Activated CD4-positive, alpha-beta T cell treated with anti-CD3 and anti-CD28 coated beads for 24 hours (primary cell): ENCODE data around the gene ARHGAP9.
"Not testable (repeated sequence)": the region's sequence is repeated elsewhere in the genome, so short reads cannot be mapped to it uniquely, and the experiment has no call there.

ENCODE experiments used
- DNase-seq, 2 donors: peaks; one replicate each; pipeline ENCODE4 v3.0.0-alpha.2; 2020; ENCODE audit warnings: low read depth in 2 of 2

The ARHGAP9 gene

DNA sequence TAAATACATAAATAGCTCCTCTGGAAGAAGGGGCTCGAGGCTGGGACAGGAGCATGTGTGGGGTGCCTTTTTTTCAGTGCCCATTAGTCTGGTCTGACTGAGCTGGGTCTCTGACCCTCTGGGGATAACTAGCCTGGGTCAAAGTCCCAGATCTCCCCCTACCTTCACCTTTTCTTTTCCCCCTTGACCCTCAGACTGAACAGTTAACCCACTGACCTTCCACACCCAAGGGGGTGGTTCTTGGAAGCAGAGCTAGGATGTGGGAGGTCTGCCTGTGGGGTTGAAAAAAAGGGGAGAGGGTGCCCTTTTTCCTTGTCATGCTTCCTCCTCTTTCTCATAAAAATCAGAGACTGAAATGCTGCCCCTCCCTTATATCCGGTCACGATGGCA is 21.0 kb downstream of the ARHGAP9 start:
- DNase-seq = no peak

GRCh38 chr12:57456737-57457490 is 22.8 kb downstream of the ARHGAP9 start:
- no peak for DNase-seq

DNA sequence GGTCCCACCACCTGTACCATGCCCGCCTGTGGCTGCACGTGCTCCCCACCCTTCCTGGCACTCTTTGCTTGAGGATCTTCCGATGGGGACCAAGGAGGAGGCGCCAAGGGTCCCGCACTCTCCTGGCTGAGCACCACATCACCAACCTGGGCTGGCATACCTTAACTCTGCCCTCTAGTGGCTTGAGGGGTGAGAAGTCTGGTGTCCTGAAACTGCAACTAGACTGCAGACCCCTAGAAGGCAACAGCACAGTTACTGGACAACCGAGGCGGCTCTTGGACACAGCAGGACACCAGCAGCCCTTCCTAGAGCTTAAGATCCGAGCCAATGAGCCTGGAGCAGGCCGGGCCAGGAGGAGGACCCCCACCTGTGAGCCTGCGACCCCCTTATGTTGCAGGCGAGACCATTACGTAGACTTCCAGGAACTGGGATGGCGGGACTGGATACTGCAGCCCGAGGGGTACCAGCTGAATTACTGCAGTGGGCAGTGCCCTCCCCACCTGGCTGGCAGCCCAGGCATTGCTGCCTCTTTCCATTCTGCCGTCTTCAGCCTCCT is 23.4 kb downstream of the ARHGAP9 start:
- no peak for DNase-seq

DNA sequence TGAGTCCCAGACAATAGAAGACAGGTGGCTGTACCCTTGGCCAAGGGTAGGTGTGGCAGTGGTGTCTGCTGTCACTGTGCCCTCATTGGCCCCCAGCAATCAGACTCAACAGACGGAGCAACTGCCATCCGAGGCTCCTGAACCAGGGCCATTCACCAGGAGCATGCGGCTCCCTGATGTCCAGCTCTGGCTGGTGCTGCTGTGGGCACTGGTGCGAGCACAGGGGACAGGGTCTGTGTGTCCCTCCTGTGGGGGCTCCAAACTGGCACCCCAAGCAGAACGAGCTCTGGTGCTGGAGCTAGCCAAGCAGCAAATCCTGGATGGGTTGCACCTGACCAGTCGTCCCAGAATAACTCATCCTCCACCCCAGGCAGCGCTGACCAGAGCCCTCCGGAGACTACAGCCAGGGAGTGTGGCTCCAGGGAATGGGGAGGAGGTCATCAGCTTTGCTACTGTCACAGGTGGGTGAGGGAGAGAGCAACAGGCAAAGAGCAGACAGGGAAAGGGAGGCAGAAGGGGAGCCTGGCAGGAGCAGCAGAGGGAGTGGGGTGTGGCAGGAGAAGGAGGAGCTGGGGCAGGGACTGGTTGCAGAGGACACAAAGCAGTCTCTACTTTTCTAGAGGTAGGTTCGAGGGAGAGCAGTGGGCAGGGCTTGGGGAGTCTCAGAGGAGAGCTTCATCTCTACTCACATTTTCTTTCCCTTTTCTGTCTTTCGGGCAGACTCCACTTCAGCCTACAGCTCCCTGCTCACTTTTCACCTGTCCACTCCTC is 24.1 kb downstream of the ARHGAP9 start:
- no peak for DNase-seq

DNA sequence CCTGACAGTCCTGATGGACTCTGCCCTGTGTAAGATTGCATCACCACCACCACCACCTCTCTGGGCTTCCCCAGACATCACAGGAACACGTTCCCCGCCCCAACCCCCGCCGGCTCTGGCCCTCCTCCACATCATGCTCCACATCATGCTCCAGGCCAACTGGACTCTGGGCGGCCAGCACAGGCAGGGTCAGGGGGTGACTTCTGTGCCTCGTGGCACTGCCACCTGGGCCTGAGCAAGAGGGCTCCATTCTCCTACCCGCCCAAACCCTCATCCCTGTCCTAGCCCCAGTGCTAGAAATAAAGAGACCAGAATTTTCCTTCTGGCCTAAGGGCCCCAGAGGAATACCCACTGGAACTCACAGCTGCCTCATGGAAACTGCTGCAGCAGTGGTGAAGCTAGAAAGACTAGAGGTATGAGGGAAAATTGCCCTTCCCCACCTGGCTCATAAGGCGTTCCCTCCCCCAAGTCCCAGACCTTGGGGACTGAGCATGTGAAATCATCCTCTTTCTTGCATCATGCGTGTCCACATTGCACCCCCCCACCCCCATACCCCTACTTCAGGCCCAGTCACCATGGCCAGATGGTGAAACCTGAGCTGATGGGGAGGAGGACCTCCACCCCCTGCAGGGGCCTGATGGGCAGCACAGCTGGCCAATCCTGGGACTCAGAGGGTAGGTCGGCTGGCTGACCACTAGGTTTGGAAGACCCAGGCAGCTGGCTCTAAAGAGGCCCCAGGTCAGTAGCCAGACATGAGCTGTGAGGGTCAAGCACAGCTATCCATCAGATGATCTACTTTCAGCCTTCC is 24.9 kb downstream of the ARHGAP9 start, which contains the start of gene INHBE:
Gene INHBE (plus strand): TSS at position 742 of the 808 bp plus-strand sequence. CDS start 230 bp downstream, outside the sequence.
- no peak for DNase-seq

- DNase-seq = no peak
Observed at GRCh38 chr12:57454213-57454565, 25.5 kb downstream of the ARHGAP9 start.

DNA sequence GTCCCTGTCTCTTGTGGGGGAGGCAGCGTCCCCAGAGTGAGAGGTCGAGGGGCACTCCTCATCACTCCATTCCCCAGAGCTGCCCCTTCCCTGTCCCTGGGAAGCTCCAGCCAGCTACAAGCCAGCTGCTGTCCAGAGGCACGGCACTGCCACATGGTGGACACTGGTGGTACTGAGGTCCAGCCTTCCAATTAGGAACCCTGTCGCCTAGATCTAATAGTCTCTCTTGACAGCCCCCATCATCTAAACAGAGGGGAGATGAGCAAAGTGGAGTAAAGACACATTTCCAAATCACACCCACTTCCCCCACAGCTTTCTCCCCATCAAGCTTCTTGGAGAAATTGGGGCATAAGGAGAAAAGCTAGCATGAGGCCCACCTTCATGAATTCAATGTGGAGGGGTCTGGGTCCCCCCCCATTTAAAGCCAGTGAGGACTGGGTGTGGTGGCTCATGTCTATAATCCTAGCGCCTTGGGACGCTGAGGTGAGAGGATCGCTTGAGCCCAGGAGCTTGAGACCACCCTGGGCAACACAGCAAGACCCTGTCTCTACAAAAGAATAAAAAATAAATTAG is 26.6 kb downstream of the ARHGAP9 start:
- DNase-seq = peak in 1 of 2 donors; percentile 56

GRCh38 chr12:57452181-57452936 is 27.3 kb downstream of the ARHGAP9 start:
- DNase-seq = no peak

DNA sequence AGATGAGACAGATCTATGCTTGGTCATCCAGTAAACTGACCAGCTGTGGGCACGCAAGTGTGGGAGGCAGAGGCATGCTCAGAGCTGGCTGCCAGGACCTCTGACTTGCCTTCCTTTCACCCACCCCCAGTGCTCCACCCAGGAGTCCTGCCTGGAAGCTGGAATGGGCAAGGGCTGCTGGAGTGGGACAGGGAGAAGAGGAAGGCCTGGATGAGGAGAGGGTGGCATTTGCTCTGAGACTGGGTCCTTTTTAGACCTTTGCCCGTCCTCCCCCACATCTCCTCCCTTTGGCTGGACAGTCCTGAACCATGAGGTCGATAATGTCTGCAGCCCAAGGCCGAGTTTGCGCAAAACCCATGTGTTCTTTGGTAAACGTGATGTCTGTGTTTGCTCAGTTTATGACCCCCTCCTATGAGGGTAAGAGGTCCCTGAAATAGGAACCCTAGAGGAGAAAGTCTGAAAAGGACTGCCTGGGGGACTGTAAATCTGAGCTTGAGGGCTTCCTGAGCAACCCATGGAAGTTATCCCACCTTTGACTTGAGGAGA is 28.4 kb downstream of the ARHGAP9 start:
- no peak for DNase-seq

- no peak for DNase-seq
Observed at GRCh38 chr12:57450057-57450456, 29.6 kb downstream of the ARHGAP9 start.

DNA sequence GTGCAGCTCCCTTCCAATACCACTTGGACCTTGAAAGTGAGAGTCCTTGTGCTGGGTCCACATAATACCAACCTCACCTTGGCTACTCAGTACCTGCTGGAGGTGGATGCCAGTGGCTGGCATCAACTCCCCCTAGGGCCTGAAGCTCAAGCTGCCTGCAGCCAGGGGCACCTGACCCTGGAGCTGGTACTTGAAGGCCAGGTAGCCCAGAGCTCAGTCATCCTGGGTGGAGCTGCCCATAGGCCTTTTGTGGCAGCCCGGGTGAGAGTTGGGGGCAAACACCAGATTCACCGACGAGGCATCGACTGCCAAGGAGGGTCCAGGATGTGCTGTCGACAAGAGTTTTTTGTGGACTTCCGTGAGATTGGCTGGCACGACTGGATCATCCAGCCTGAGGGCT is 30.3 kb downstream of the ARHGAP9 start:
- DNase-seq = no peak

DNA sequence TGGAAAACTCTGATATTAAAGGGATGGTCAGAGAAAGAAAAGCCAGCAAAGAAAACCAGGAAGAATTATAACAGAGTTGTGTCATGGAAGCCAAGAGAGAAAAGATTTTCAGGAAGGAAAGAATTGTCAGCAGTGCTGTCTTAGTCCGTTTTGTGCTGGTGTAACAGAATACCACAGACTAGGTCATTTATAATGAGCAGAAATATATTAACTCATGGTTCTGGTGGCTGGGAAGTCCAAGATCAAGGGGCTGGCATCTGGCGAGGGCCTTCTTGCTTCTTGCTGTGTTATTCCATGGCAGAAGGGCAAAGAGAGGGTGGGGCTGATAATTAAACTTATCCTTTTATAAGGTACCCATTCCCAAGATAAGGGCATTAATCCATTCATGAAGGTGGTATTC is 31.0 kb downstream of the ARHGAP9 start:
- no peak for DNase-seq

DNA sequence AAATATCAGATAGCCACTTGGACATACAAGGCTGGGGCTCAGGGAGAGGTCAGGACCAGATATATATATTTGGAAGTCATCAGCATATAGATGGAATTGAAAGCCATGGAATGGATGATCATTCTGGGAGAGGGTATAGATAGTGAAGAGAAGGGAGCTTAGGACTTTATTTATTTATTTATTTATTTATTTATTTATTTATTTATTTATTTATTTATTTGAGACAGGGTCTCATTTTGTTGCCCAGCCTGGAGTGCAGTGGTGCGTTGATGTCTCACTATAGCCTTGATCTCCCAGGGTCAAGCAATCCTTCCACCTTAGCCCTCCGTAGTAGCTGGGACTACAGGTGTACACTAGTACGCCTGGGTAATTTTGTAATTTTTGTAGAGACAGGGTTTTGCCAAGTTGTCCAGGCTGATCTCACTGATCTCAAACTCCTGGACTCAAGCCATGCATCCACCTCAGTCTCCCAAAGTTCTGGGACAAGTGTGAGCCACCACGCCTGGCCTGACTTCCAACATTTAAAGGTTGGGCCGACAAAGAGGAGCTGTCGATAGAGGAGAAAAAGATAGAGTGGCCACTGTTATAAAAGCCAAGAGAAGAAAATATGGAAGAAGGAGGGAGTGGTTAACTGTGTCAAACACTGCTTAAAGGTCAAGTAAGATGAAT is 33.2 kb downstream of the ARHGAP9 start:
- no peak for DNase-seq

DNA sequence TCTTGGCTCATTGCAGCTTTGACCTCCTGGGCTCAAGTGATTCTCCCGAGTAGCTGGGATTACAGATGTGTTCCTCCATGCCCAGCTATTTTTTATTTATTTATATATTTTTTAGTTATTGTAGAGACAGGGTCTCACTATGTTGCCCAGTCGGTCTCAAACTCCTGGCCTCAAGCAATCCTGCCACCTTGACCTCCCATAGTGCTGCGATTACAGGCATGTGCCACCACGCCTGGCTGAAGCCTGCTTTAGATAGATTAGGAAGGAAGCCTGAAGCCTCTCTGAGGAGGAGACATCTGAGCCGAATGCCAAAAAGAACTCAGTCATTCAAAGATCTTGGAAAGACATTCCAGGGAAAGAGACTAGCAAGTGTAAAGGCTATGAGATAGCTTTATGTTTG is 34.9 kb downstream of the ARHGAP9 start:
- no peak for DNase-seq

- DNase-seq = not testable (repeated sequence)
Observed at GRCh38 chr12:57444337-57444736, 35.3 kb downstream of the ARHGAP9 start.

DNA sequence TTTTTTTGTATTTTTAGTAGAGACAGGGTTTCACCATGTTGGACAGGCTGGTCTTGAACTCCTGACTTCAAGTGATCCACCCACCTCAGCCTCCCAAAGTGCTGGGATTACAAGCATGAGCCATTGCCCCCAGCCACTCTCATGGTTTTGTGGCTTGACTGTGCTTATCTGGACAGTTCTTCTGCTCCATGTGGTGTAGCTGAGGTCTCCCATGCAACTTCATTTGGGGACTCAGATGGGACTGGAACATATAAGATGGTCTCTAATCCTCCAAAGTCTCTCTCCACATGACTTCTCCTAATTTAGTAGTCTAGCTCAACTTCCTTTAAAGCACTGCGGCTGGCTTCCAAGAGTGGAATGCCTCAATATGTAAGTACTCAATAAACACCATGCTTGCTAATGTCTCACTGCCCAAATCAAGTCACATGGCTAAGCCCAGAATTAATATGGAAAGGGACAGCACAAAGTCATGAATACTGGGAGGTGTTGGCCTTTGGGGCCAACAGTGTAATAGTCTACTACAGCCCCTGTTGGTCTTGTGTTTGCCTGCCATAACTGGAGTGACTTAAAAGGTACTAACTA is 37.7 kb downstream of the ARHGAP9 start:
- DNase-seq = no peak

GRCh38 chr12:57441393-57441792 is 38.3 kb downstream of the ARHGAP9 start:
- DNase-seq = not testable (repeated sequence)

GRCh38 chr12:57439762-57440266 is 39.9 kb downstream of the ARHGAP9 start:
- DNase-seq = no peak

DNA sequence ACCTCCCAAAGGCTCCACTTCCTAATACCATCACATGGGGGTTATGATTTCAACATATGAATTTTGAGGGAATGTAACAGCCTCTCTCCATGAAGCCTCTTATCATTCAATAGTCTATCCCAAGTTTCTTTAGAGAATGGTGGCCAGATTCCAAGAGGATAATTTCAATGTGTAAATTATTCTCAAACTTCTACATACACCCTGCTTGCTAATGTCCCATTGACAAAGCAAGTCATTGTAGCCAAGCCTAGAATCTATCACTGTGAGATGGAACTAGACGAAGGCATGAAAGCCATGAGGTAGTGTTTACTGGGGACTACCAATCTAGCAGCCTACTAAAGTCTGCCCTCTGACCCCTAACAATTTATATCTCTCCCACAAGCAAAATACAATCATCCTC is 41.3 kb downstream of the ARHGAP9 start:
- no peak for DNase-seq
